Activated CD8-positive, alpha-beta memory T cell treated with anti-CD3 and anti-CD28 coated beads, Interleukin-2, amount 50 U/mL, for 24 hours (primary cell): ENCODE results near the gene MPPED2.

Experiments
- DNase-seq: peaks from one replicate; pipeline ENCODE4 v3.0.0-alpha.2; 2020; ENCODE audit errors: extremely low read depth

MPPED2 gene

DNA sequence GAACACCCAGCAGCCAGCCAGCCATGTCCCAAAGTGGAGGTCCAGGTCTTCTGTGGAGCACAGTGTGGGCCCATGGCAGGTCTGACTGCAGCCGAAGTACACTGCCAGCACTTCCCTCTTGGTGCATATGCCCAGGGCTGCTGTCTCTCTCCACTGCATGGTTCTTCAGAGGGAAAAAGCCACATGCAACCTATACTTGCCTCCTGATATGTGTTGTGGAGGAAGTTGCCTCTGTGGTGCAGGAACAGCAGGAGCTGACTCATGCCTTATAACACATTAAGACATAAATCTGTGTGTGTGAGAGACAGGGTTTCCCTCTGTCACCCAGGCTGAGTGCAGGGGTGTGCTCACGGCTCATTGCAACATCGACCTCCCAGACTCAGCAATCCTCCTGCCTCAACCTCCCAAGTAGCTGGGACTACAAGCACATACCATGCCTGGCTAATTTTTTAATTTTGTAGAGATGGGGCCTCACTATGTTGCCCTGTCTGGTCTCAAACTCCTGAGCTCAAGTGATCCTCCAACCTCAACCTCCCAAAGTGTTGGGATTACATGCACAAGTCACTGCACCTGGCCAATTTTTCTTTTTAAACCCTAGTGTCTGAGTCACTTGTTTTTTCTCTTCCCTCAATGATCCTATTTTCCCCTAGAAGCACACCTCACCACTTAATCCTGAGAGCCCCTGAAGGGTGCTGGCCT is 98.8 kb downstream of the MPPED2 start:
- no peak for DNase-seq

GRCh38 chr11:30485756-30486155 is 100.4 kb downstream of the MPPED2 start:
- no peak for DNase-seq

- DNase-seq: no peak
Measured at GRCh38 chr11:30485222-30485621, 100.9 kb downstream of the MPPED2 start.

DNA sequence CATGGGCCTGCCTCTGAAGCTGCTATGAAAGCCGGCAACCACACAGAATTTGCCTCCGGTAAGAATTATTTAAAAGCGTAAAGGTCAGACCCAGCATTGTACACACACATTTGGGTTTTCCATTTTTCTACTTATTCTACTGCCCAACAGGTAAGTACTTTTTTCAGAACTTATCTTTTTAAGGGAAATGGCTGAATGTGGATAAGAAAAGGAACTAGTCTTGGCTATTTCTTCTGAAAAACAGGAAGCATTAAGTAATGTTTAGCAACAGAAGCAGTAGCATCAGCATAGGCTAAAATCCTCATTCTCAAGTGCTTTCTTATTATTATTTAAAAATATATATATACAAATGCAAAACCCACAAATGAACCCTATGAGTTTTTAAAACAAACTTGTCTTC is 103.1 kb downstream of the MPPED2 start:
- DNase-seq: no peak

- no peak for DNase-seq
Measured at GRCh38 chr11:30481796-30482195, 104.4 kb downstream of the MPPED2 start.

- DNase-seq: no peak
Measured at GRCh38 chr11:30481330-30481729, 104.8 kb downstream of the MPPED2 start.

DNA sequence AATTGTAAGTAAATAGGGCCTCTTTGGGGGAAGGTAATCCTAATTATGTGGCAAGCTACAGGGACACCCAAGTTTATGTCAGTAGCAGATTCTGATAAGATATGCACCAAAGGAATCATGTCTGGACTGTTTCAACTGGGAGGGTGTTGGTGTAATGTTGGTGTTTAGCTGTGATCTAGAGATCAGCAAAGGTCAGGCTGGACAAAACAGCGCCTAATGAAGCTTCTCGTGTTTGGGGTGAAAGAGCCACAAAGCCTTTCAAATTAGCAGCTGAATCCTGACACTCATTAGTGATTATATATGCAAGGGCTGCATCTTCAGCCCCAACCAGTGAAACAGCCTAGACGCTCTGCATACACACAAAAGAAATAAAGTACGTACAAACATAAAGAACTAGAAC is 106.3 kb downstream of the MPPED2 start:
- no peak for DNase-seq

GRCh38 chr11:30478923-30479322 is 107.2 kb downstream of the MPPED2 start:
- DNase-seq: no peak

DNA sequence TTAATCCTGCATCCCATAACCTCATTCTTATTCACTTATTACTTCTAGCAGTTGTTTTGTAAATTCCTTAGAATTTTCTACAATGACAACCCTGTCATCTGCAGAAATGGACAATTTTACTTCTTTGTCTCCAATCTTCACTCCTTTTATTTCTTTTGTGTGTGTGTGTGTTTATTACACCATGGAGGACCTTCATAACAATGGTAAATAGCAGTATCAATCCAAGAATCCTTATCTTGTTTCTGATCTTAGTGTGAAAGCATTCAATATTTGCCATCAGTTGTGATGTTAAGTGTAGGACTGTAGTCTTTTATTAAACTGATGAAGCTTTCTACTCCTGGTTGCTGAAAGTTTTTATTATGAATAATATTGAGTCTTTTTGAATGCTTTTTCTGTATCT is 109.1 kb downstream of the MPPED2 start:
- no peak for DNase-seq

DNA sequence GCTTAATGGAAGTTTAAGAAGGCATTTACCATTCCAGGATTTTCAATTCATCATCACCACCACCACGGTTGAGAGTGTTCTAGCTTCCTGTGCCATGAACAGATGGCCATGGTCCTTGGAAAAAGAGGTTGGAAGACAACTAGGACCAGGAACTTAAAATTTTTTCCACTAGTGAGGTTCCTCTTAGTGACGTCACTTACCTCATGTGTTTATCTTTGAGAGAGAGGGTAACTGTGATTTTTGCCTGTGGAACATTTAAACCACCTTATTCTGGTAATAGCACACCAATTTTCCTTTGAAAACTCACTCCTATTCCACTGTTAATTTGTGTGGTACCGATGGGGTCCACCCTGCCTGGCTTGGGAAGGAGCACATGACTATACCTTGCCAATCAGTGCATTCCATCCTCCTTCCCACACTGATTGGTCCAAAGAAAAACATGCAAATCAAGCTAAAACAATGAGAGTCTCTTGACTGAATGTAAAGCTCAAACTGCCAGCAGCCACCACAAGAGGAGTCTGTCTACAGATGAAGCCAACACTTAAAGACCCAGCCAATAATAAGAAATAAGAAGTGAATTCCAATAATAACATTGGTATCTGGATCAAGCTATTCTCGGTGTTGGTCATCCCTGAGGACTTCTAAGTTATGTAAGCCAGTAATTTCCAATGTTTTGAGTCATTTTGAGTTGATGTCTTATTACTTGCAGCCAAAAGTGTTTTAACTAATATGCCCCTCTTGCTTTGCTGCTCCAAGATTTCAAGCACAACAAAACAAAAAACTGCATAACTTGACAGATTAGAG is 111.8 kb downstream of the MPPED2 start:
- DNase-seq: no peak

- no peak for DNase-seq
Measured at GRCh38 chr11:30471244-30471643, 114.9 kb downstream of the MPPED2 start.

DNA sequence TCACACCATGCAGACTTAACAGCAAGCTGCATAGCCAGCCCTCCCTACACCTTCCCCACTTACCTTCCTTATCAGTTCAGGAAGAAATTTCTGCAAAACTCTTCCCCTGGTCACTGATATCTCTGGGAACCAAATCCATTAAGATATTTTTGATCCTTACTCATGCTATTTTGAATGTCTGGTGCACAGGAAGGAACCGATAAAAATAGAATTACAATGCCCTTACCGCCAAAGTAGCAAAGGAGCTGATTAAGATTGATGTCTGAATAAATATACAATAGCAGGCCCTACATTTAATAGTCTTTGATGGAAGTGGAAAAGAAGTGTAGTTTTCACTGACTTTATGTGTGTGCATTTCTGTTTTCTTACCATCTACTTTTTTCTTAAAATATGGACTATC is 117.3 kb downstream of the MPPED2 start:
- DNase-seq: no peak

DNA sequence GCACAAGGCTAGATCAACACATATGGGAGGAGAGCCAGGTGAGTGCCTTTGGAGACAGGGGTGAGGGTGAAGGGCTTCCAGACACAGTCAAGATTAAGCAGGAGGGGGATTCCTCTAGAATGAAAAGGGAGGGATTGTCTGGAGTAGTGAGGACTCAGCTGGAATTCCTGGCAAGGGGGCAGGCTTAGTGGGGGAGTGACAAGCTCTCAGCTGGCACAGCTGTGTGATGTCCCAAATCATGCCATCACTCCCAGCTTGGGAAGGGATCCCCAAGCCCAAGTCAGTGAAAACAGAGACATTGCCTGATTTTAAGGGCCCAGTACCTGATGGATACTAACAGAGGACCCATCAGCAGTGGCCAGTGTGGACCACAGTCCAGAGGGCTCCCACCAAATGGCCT is 119.0 kb downstream of the MPPED2 start:
- no peak for DNase-seq

DNA sequence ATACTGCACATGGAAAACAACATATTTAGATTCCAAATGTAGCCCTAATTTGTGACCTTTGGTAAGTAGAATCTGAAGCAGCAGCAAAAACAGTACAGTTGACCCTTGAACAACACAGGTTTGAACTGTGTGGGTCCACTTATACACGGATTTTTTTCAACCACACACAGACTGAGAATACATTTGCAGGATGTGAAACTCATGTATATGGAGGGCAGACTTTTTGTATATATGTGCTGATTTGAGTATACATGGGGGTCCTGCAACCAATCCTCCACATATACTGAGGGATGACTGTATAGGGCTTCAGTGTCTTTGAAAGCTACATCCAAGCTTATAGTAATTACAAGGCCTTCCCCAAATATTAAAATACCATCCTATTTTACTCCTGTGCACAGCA is 120.5 kb downstream of the MPPED2 start:
- DNase-seq: no peak

- DNase-seq: no peak
Measured at GRCh38 chr11:30465192-30465591, 121.0 kb downstream of the MPPED2 start.

GRCh38 chr11:30463266-30463665 is 122.9 kb downstream of the MPPED2 start:
- DNase-seq: no peak

GRCh38 chr11:30462421-30462820 is 123.7 kb downstream of the MPPED2 start:
- DNase-seq: no peak

GRCh38 chr11:30459821-30460220 is 126.3 kb downstream of the MPPED2 start:
- no peak for DNase-seq

DNA sequence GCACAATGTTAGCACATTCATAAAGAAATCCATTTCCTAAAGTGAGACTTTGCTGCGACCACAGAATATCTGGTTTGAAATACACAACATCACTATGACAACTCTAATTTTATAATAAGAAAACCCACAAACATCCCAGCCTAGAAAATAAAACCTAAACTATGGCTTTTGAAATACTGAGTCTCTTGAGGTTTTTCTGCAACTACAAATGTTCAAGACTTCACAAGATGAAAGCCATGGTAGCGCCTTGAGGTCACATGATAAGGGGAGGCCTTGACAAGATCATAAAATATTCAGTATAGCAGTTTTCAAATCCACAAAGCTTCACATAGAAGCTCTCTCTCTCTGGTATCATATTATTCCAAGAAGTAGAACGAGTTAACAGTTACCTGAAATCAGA is 126.8 kb downstream of the MPPED2 start:
- no peak for DNase-seq

GRCh38 chr11:30458541-30458940 is 127.6 kb downstream of the MPPED2 start:
- no peak for DNase-seq

GRCh38 chr11:30457087-30457486 is 129.1 kb downstream of the MPPED2 start:
- no peak for DNase-seq

- no peak for DNase-seq
Measured at GRCh38 chr11:30455025-30455424, 131.1 kb downstream of the MPPED2 start.

DNA sequence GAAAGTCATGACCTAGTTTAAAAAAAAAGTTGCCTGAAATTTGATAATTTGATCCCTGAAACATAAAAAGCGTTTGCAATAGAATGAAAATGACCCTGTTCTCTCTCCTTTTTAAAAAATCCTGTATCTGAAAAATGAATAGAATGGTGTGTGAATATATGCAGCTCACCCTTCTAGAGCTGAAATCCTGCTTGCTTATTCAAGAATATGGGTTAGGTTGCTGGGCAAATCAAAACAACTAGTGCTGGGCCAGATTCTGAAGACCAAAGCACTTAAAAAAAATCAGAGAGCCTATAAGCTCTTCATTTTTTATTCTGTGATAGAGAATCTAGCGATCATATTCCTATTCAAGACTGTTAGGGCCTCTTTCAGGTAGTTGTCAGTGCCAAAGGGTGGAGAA is 131.6 kb downstream of the MPPED2 start:
- no peak for DNase-seq
